Measurements from ENCODE around the gene TMEM170A. TPM values are rescaled to one million over a fixed set of nuclear protein-coding genes. Genes with fewer than 3 reads are reported as not detected.

Gene TMEM170A
- total RNA-seq, 2 donors from 2014 or later, result 72.7 to 74.8 TPM

GRCh38 chr16:75494184-75494583 is 29.7 kb upstream of the TMEM170A start:
- no peaks in the 10 kb centered on the region for H3K36me3 ChIP-seq (ENCODE audit: control insufficient read depth, insufficient read depth, low read length)
- Mint-ChIP-seq H3K9me3 (no peaks in the 10 kb centered on the region), H3K4me3 (peak overlapping the region; percentile 80), H3K27ac (peak overlapping the region; percentile 68), H3K27me3 (ENCODE audit: insufficient read depth) (peaks cover 18% of the 10 kb centered on the region), H3K4me1 (peaks cover 5% of the 10 kb centered on the region), H3K36me3 (ENCODE audit: low read depth) (no peaks in the 10 kb centered on the region)
- no peak for DNase-seq
- no peak overlapping the region for H3K27ac ChIP-seq (ENCODE audit: low read depth, low read length)
- H3K27me3 ChIP-seq (ENCODE audit: control insufficient read depth, insufficient read depth, low read length, poor library complexity, severe bottlenecking), result peaks cover 13% of the 10 kb centered on the region
- TF ChIP-seq CTCF (conservative IDR thresholded peaks at IDR 0.05), result no peak
- peak overlapping the region; percentile 49 for H3K9ac ChIP-seq (ENCODE audit: extremely low read depth, low read length, poor library complexity, severe bottlenecking)
- WGBS, 2 experiments (ENCODE audit: insufficient coverage in 1 of 2, insufficient read length in 1 of 2), result 88 to 91% methylated on average over 5 of the region's 5 CpGs
- H3K4me3 ChIP-seq (ENCODE audit: low read length), result peak overlapping the region; percentile 86
- H3K9me3 ChIP-seq (ENCODE audit: control insufficient read depth, low read length), result no peaks in the 10 kb centered on the region
- H3K4me1 ChIP-seq (ENCODE audit: control insufficient read depth, insufficient read depth, low read length), result no peaks in the 10 kb centered on the region

DNA sequence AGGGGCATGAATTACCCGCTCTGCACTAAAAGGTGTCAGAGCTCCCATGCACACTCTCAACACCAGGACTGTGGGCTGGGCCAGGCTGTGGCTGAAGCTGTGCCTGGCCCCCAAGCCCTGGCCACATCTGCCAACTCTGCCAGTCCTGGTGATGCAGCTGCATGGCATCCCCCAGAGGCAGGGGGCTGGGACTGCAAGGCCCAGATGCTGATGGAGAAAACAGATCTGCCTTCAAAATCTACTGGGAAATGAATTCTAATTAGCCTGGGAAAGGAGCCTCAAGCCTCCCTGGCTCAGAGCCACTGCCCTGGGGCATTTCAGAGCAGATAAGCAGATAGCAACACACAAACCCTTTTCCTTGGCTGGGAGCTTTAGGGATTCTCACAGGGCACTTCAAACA is 27.4 kb upstream of the TMEM170A start:
- Histone ChIP-seq H3K27me3 (ENCODE audit: control insufficient read depth, insufficient read depth, low read length, poor library complexity, severe bottlenecking) (peaks cover 13% of the 10 kb centered on the region), H3K27ac (ENCODE audit: low read depth, low read length) (no peak overlapping the region), H3K4me1 (ENCODE audit: control insufficient read depth, insufficient read depth, low read length) (no peaks in the 10 kb centered on the region), H3K4me3 (ENCODE audit: low read length) (no peak overlapping the region), H3K36me3 (ENCODE audit: control insufficient read depth, insufficient read depth, low read length) (no peaks in the 10 kb centered on the region), H3K9ac (ENCODE audit: extremely low read depth, low read length, poor library complexity, severe bottlenecking) (no peak overlapping the region), H3K9me3 (ENCODE audit: control insufficient read depth, low read length) (no peaks in the 10 kb centered on the region)
- no peak overlapping the region for H3K4me3 Mint-ChIP-seq
- H3K9me3 Mint-ChIP-seq, result no peaks in the 10 kb centered on the region
- 83 to 95% methylated on average over 1 of the region's 1 CpG for WGBS, 2 experiments (ENCODE audit: insufficient coverage in 1 of 2, insufficient read length in 1 of 2)
- H3K36me3 Mint-ChIP-seq (ENCODE audit: low read depth), result peaks cover 2% of the 10 kb centered on the region
- H3K27me3 Mint-ChIP-seq (ENCODE audit: insufficient read depth), result peaks cover 17% of the 10 kb centered on the region
- H3K4me1 Mint-ChIP-seq, result peaks cover 5% of the 10 kb centered on the region
- TF ChIP-seq CTCF (conservative IDR thresholded peaks at IDR 0.05), result peak; percentile 61
- DNase-seq, result peak; percentile 76
- no peak overlapping the region for H3K27ac Mint-ChIP-seq

DNA sequence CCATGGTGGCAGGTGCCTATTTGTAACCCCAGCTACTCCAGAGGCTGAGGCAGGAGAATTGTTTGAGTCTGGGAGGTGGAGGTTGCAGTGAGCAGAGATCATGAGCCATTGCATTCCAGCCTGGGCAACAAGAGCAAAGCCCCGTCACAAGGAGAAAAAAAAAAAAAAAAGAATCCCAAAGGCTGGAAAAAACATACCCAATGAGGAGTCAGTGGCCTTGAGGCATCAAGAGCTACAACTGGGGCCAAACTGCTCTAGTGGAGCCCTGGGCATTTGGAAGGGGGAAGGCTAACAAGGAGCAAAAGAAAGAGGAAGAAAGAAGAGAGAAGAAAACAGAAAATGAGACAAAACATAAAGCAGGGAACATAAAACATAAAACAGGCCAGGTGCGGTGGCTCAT is 23.8 kb upstream of the TMEM170A start:
- 90 to 100% methylated on average over 2 of the region's 2 CpGs for WGBS, 2 experiments (ENCODE audit: insufficient coverage in 1 of 2, insufficient read length in 1 of 2)
- Histone ChIP-seq H3K4me1 (ENCODE audit: control insufficient read depth, insufficient read depth, low read length) (no peaks in the 10 kb centered on the region), H3K9ac (ENCODE audit: extremely low read depth, low read length, poor library complexity, severe bottlenecking) (no peak overlapping the region), H3K27ac (ENCODE audit: low read depth, low read length) (no peak overlapping the region), H3K9me3 (ENCODE audit: control insufficient read depth, low read length) (no peaks in the 10 kb centered on the region), H3K27me3 (ENCODE audit: control insufficient read depth, insufficient read depth, low read length, poor library complexity, severe bottlenecking) (no peaks in the 10 kb centered on the region), H3K4me3 (ENCODE audit: low read length) (no peak overlapping the region), H3K36me3 (ENCODE audit: control insufficient read depth, insufficient read depth, low read length) (no peaks in the 10 kb centered on the region)
- no peak for TF ChIP-seq CTCF (conservative IDR thresholded peaks at IDR 0.05)
- H3K36me3 Mint-ChIP-seq (ENCODE audit: low read depth), result peaks cover 2% of the 10 kb centered on the region
- no peak overlapping the region for H3K27ac Mint-ChIP-seq
- peaks cover 2% of the 10 kb centered on the region for H3K27me3 Mint-ChIP-seq (ENCODE audit: insufficient read depth)
- H3K9me3 Mint-ChIP-seq, result no peaks in the 10 kb centered on the region
- no peak overlapping the region for H3K4me3 Mint-ChIP-seq
- no peaks in the 10 kb centered on the region for H3K4me1 Mint-ChIP-seq
- DNase-seq, result no peak

All from endodermal cell (in vitro differentiated cells).